HepG2 (cell line): Measurements from ENCODE around the gene ABCB6. TPM values are rescaled to one million over a fixed set of nuclear protein-coding genes. Genes with fewer than 3 reads are reported as not detected.
"Not testable (repeated sequence)": the region's sequence is repeated elsewhere in the genome, so short reads cannot be mapped to it uniquely, and the experiment has no call there.

Experiments
- ATAC-seq: fragments of 200-7000 bp; cut with Tn5 transposase; 3 replicates; pipeline ENCODE4 v1.9.1; 2020; ENCODE audit warnings: mild to moderate bottlenecking, moderate library complexity
- BruUV-seq: library from RNA; stranded (reverse); fragments of 400-500 nt; replicated peaks from 2 replicates; lab custom pipeline; 2021; lab: Mats Ljungman, UMichigan
- CTCF ChIA-PET: fragments of 300-600 bp; formaldehyde crosslinking; extraction: SDS; loops from one replicate; lab custom pipeline; 2021; ENCODE audit warnings: low total read pairs, inconsistent platforms, low intra/inter-chr PET ratio; lab: Yijun Ruan, JAX
- POLR2A ChIA-PET: fragments of 350-600 bp; sonication (Branson Sonifier 250); formaldehyde crosslinking; loops from one replicate; lab custom pipeline; 2020; ENCODE audit warnings: antibody characterized with exemption, inconsistent platforms; lab: Yijun Ruan, JAX
- DNase-seq: peaks from one replicate; pipeline ENCODE4 v3.0.0-alpha.2; 2015; ENCODE audit warnings: low spot score
- FAIRE-seq: peaks from 3 replicates; lab custom pipeline; 2011; peaks lifted over from hg19 to GRCh38; lab: Jason Lieb, UNC
- H2AFZ ChIP-seq: one replicate; pipeline ENCODE4 v1.6.1; 2011; ENCODE audit warnings: low read length, inconsistent platforms
- H3K27ac ChIP-seq: fragments of 300-600 bp; 3 replicates; pipeline ENCODE4 v1.8.0; 2011; ENCODE audit warnings: mixed run types, mild to moderate bottlenecking, mixed read lengths, low read length, inconsistent platforms; ENCODE audit not compliant: insufficient read depth; ENCODE audit errors: extremely low read length
- H3K27me3 ChIP-seq, 2 experiments: fragments of 200-600 bp in 1 of 2; 2 replicates in 1 of 2; 3 replicates in 1 of 2; pipeline versions ENCODE4 v1.6.0 to v1.8.0; 2011; ENCODE audit warnings: low read length in 2 of 2, mild to moderate bottlenecking in 2 of 2, moderate library complexity in 2 of 2, inconsistent platforms in 1 of 2; ENCODE audit not compliant: insufficient read depth in 2 of 2, control insufficient read depth in 1 of 2
- H3K36me3 ChIP-seq, 2 experiments: fragments of 200-600 bp in 1 of 2; replicated peaks in 1 of 2; 2 replicates in 1 of 2; 3 replicates in 1 of 2; pipeline versions ENCODE4 v1.5.1 to v1.8.0; 2011; ENCODE audit warnings: low read length in 2 of 2, inconsistent platforms in 1 of 2; ENCODE audit not compliant: insufficient read depth in 2 of 2, control insufficient read depth in 1 of 2
- H3K4me1 ChIP-seq: 2 replicates; pipeline ENCODE4 v1.5.1; 2012; ENCODE audit warnings: low read length, inconsistent platforms; ENCODE audit not compliant: insufficient read depth
- H3K4me2 ChIP-seq: 2 replicates; pipeline ENCODE4 v1.6.0; 2011; ENCODE audit warnings: low read depth, low read length, inconsistent platforms
- H3K4me3 ChIP-seq, 3 experiments: fragments of 200-600 bp in 1 of 3; sonication (generic), shearing (Covaris generic) in 1 of 3; replicated peaks in 1 of 3; 2 replicates each; pipeline ENCODE4 v1.5.1; 2011 to 2016; ENCODE audit warnings: low read length in 3 of 3, inconsistent platforms in 2 of 3, low read depth in 2 of 3, mild to moderate bottlenecking in 2 of 3, control low read depth in 1 of 3, mixed read lengths in 1 of 3; ENCODE audit not compliant: insufficient read depth in 1 of 3
- H3K79me2 ChIP-seq: one replicate; pipeline ENCODE4 v1.6.1; 2011; ENCODE audit warnings: low read length, inconsistent platforms; ENCODE audit not compliant: insufficient read depth
- H3K9ac ChIP-seq: 2 replicates; pipeline ENCODE4 v1.6.0; 2011; ENCODE audit warnings: mild to moderate bottlenecking, low read depth, low read length, inconsistent platforms; ENCODE audit not compliant: insufficient read depth
- H3K9me3 ChIP-seq: 2 replicates; pipeline ENCODE4 v1.5.1; 2012; ENCODE audit warnings: mild to moderate bottlenecking, low read length
- H4K20me1 ChIP-seq: 2 replicates; pipeline ENCODE4 v1.6.0; 2011; ENCODE audit warnings: inconsistent platforms, mild to moderate bottlenecking, low read length, moderate library complexity; ENCODE audit not compliant: insufficient read depth
- CTCF ChIP-seq: sonication (generic); formaldehyde crosslinking; IDR thresholded peaks from 2 replicates; pipeline ENCODE4 v1.5.0; 2020; ENCODE audit warnings: mild to moderate bottlenecking, missing genetic modification reagents, moderate library complexity
- NONO ChIP-seq, 2 experiments: fragments of 450-650 bp in 1 of 2; sonication (generic) in 1 of 2; formaldehyde crosslinking in 1 of 2; IDR thresholded peaks in 1 of 2; conservative IDR thresholded peaks in 1 of 2; 2 replicates each; pipeline versions ENCODE4 v1.6.1 to v1.8.0; 2017 to 2022; ENCODE audit warnings: mild to moderate bottlenecking in 1 of 2, missing genetic modification reagents in 1 of 2, moderate library complexity in 1 of 2
- TAF1 ChIP-seq: sonication (generic); formaldehyde crosslinking; IDR thresholded peaks from 2 replicates; pipeline ENCODE4 v1.4.0; 2020; ENCODE audit warnings: missing genetic modification reagents
- WGBS: methylation state at CpG from one replicate; pipeline ENCODE4 v1.1.6; 2017; ENCODE audit warnings: low lambda C conversion rate; 5-methylcytosine and 5-hydroxymethylcytosine counted together
- in situ Hi-C: cut with HindIII; loops from 2 replicates; pipeline ENCODE4 v1.10.0; 2017; ENCODE audit warnings: low pct_unique_long_range_greater_than_20kb; ENCODE audit not compliant: extremely low pct_ligation_motif_present
- intact Hi-C: fragments of 100-400 bp; cut with micrococcal nuclease; formaldehyde crosslinking; loops from one replicate; pipeline ENCODE4 v1.10.0; 2022; ENCODE audit not compliant: unreplicated experiment
- polyA plus RNA-seq, 8 experiments: library from polyadenylated mRNA; depleted of rRNA in 3 of 8; stranded (reverse) in 7 of 8; unstranded in 1 of 8; fragments of >200 nt; fragmentation: Illumina TruSeq in 4 of 8; extraction: Trizol in 4 of 8; gene quantifications; 2 replicates each; pipeline versions ENCODE4 v1.2.1 to v1.2.3, GENCODE V29; 2011 to 2016; ENCODE audit warnings: low read depth in 4 of 8, missing spikeins in 1 of 8, mixed read lengths in 1 of 8; ENCODE audit not compliant: insufficient read depth in 1 of 8
- total RNA-seq, 5 experiments: library from RNA; depleted of rRNA; stranded (reverse); fragments of >200 nt; fragmentation: Illumina TruSeq; extraction: Trizol; gene quantifications; 2 replicates each; pipeline ENCODE4 v1.2.3, GENCODE V29; 2016; ENCODE audit warnings: low read depth in 1 of 5
- TF ChIP-seq, protein P1 (sequence below): sonication (generic); formaldehyde crosslinking; IDR thresholded peaks from 2 replicates; pipeline ENCODE4 v1.8.1; 2023; ENCODE audit warnings: mild to moderate bottlenecking, missing genetic modification reagents
- TF ChIP-seq, protein P2 (sequence below): sonication (generic); formaldehyde crosslinking; IDR thresholded peaks from 2 replicates; pipeline ENCODE4 v1.5.1; 2020; ENCODE audit warnings: mild to moderate bottlenecking, missing genetic modification reagents, moderate library complexity
- TF ChIP-seq, protein P3 (sequence below): IDR thresholded peaks from 2 replicates; pipeline ENCODE4 v1.6.1; 2016; ENCODE audit warnings: mild to moderate bottlenecking

The ABCB6 gene
- total and polyA plus RNA-seq, 2 of the 13 experiments (the other 11 are each of a cell fraction or from before 2014, with no cell fraction given) = 91.1 to 137 TPM

- H3K9me3 ChIP-seq; BruUV-seq; H4K20me1 ChIP-seq; H3K4me3 ChIP-seq; in situ Hi-C loops; intact Hi-C loops; H3K79me2 ChIP-seq; H2AFZ ChIP-seq; H3K9ac ChIP-seq; H3K4me2 ChIP-seq; CTCF ChIA-PET; FAIRE-seq; H3K36me3 ChIP-seq; H3K27me3 ChIP-seq; ATAC-seq; DNase-seq; TF ChIP-seq NONO (IDR thresholded peaks at IDR 0.05): not testable (repeated sequence)
- Histone ChIP-seq H3K27ac (peak overlapping the region; percentile 63), H3K4me1 (peaks cover 42% of the 10 kb centered on the region)
- TF ChIP-seq TAF1 (CRISPR knock-in tag) (0 out of 2 replicates have a peak, but pooled peaks have one; percentile 0), NONO (CRISPR knock-in tag; conservative IDR thresholded peaks at IDR 0.05) (0 out of 2 replicates have a peak, but pooled peaks have one; percentile 2), CTCF (0 out of 2 replicates have a peak, but pooled peaks have one; percentile 17)
- TF ChIP-seq, protein P1, sequence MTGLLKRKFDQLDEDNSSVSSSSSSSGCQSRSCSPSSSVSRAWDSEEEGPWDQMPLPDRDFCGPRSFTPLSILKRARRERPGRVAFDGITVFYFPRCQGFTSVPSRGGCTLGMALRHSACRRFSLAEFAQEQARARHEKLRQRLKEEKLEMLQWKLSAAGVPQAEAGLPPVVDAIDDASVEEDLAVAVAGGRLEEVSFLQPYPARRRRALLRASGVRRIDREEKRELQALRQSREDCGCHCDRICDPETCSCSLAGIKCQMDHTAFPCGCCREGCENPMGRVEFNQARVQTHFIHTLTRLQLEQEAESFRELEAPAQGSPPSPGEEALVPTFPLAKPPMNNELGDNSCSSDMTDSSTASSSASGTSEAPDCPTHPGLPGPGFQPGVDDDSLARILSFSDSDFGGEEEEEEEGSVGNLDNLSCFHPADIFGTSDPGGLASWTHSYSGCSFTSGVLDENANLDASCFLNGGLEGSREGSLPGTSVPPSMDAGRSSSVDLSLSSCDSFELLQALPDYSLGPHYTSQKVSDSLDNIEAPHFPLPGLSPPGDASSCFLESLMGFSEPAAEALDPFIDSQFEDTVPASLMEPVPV (CRISPR knock-in tag) = 0 out of 2 replicates have a peak, but pooled peaks have one; percentile 26
- TF ChIP-seq, protein P2, sequence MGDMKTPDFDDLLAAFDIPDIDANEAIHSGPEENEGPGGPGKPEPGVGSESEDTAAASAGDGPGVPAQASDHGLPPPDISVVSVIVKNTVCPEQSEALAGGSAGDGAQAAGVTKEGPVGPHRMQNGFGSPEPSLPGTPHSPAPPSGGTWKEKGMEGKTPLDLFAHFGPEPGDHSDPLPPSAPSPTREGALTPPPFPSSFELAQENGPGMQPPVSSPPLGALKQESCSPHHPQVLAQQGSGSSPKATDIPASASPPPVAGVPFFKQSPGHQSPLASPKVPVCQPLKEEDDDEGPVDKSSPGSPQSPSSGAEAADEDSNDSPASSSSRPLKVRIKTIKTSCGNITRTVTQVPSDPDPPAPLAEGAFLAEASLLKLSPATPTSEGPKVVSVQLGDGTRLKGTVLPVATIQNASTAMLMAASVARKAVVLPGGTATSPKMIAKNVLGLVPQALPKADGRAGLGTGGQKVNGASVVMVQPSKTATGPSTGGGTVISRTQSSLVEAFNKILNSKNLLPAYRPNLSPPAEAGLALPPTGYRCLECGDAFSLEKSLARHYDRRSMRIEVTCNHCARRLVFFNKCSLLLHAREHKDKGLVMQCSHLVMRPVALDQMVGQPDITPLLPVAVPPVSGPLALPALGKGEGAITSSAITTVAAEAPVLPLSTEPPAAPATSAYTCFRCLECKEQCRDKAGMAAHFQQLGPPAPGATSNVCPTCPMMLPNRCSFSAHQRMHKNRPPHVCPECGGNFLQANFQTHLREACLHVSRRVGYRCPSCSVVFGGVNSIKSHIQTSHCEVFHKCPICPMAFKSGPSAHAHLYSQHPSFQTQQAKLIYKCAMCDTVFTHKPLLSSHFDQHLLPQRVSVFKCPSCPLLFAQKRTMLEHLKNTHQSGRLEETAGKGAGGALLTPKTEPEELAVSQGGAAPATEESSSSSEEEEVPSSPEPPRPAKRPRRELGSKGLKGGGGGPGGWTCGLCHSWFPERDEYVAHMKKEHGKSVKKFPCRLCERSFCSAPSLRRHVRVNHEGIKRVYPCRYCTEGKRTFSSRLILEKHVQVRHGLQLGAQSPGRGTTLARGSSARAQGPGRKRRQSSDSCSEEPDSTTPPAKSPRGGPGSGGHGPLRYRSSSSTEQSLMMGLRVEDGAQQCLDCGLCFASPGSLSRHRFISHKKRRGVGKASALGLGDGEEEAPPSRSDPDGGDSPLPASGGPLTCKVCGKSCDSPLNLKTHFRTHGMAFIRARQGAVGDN (CRISPR knock-in tag) = peak; percentile 39; the same call in 1 of the 2 replicates
- TF ChIP-seq, protein P3, sequence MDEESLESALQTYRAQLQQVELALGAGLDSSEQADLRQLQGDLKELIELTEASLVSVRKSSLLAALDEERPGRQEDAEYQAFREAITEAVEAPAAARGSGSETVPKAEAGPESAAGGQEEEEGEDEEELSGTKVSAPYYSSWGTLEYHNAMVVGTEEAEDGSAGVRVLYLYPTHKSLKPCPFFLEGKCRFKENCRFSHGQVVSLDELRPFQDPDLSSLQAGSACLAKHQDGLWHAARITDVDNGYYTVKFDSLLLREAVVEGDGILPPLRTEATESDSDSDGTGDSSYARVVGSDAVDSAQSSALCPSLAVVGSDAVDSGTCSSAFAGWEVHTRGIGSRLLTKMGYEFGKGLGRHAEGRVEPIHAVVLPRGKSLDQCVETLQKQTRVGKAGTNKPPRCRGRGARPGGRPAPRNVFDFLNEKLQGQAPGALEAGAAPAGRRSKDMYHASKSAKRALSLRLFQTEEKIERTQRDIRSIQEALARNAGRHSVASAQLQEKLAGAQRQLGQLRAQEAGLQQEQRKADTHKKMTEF (CRISPR knock-in tag) = 0 out of 2 replicates have a peak, but pooled peaks have one; percentile 13
- POLR2A ChIA-PET = interaction anchor here (0.8 to 10.9 kb wide), 13 partner anchors 6 to 199 kb away, joined by 3 to 102 read pairs (median 9); partner anchors contain the start of genes ABCB6, CNPPD1, DNAJB2 and GLB1L
- WGBS = 87% methylated on average over 17 of the region's 21 CpGs
These were observed 17.4 kb downstream of the ABCB6 start for GRCh38 chr2:219201331-219201730.
